ENCODE data around the gene ZMYND15. TPM values are rescaled to one million over a fixed set of nuclear protein-coding genes. Genes with fewer than 3 reads are reported as not detected.

The ZMYND15 gene
- total and polyA plus RNA-seq, 2 donors (not counting 1 experiment from before 2014, with no cell fraction given), result under 0.01 to 0.11 TPM

DNA sequence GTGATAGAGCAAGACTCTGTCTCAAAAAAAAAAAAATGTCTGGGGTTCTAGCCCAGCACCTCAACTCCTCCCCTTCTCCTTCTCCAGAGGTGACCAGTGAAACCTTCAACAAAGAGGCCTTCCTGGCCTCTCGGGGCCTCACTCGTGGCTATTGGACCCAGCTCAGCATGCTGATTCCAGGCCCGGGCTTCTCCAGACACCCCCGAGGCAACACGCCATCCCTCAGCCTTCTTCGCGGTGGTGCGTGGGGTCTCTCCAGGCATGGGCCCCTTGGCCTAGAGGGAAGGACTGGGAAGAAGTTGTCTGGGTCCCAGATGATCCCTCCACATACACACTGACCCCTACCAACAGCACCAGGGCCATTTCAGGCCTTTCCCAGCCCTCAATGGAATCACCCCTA is 3.6 kb downstream of the ZMYND15 start:
- H2AFZ ChIP-seq (ENCODE audit: low read length), result no peak overlapping the region
- H3K79me2 ChIP-seq (ENCODE audit: control insufficient read depth, insufficient read depth, low read length), result no peaks in the 10 kb centered on the region
- no peak for TF ChIP-seq CTCF (conservative IDR thresholded peaks at IDR 0.05 in 1 of 2, IDR thresholded peaks at IDR 0.05 in 1 of 2; ENCODE audit: low read depth in 1 of 2, low read length in 2 of 2)
- TF ChIP-seq EZH2 (IDR thresholded peaks at IDR 0.05; ENCODE audit: low read length, missing control alignments), result no peak
- DNase-seq (ENCODE audit: low read depth in 2 of 2), result no peak
- H3K36me3 ChIP-seq (ENCODE audit: control insufficient read depth, insufficient read depth, low read length), result no peaks in the 10 kb centered on the region
- no peaks in the 10 kb centered on the region for H3K4me1 ChIP-seq (ENCODE audit: control insufficient read depth, extremely low read depth, insufficient read depth, low read length)
- H3K27me3 ChIP-seq (ENCODE audit: control insufficient read depth, insufficient read depth, low read length), result peaks cover 32% of the 10 kb centered on the region
- no peak overlapping the region for H3K4me2 ChIP-seq (ENCODE audit: extremely low read depth, insufficient read depth, low read length)
- H3K9ac ChIP-seq (ENCODE audit: insufficient read depth, low read length), result no peak overlapping the region
- no peaks in the 10 kb centered on the region for H4K20me1 ChIP-seq (ENCODE audit: control insufficient read depth, extremely low read depth, insufficient read depth, low read length)
- H3K27ac ChIP-seq (ENCODE audit: insufficient read depth, low read length), result no peak overlapping the region
- no peaks in the 10 kb centered on the region for H3K9me3 ChIP-seq (ENCODE audit: control insufficient read depth, insufficient read depth, low read depth, low read length)
- no peak overlapping the region for H3K4me3 ChIP-seq (replicated peaks in 1 of 4; ENCODE audit: control extremely low read depth in 1 of 4, insufficient read depth in 1 of 4, low read depth in 3 of 4, low read length in 4 of 4)

DNA sequence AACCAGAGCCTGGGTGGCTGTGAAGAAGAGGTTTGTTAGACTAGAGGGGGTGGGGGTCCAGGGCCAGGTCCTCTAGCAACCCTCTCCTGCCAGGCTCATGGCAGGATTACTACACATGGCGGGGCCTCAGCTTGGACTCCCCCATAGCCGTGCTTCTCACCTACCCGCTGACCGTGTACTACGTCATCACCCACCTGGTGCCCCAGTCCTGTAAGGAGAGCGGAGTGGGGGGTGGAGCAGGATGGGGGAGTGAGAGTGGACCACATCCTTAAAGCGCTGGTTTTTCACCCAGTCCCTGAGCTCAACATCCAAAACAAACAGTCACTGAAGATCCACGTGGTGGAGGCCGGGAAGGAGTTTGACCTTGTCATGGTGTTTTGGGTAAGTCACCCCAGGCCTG is 4.3 kb downstream of the ZMYND15 start:
- Histone ChIP-seq H4K20me1 (ENCODE audit: control insufficient read depth, extremely low read depth, insufficient read depth, low read length) (no peaks in the 10 kb centered on the region), H3K79me2 (ENCODE audit: control insufficient read depth, insufficient read depth, low read length) (no peaks in the 10 kb centered on the region), H3K4me1 (ENCODE audit: control insufficient read depth, extremely low read depth, insufficient read depth, low read length) (no peaks in the 10 kb centered on the region), H3K9ac (ENCODE audit: insufficient read depth, low read length) (no peak overlapping the region), H3K9me3 (ENCODE audit: control insufficient read depth, insufficient read depth, low read depth, low read length) (no peaks in the 10 kb centered on the region), H3K36me3 (ENCODE audit: control insufficient read depth, insufficient read depth, low read length) (no peaks in the 10 kb centered on the region), H3K4me3 (replicated peaks in 1 of 4; ENCODE audit: control extremely low read depth in 1 of 4, insufficient read depth in 1 of 4, low read depth in 3 of 4, low read length in 4 of 4) (no peak overlapping the region), H3K4me2 (ENCODE audit: extremely low read depth, insufficient read depth, low read length) (no peak overlapping the region), H2AFZ (ENCODE audit: low read length) (no peak overlapping the region), H3K27ac (ENCODE audit: insufficient read depth, low read length) (no peak overlapping the region), H3K27me3 (ENCODE audit: control insufficient read depth, insufficient read depth, low read length) (peaks cover 29% of the 10 kb centered on the region)
- TF ChIP-seq EZH2 (IDR thresholded peaks at IDR 0.05; ENCODE audit: low read length, missing control alignments), result no peak
- DNase-seq (ENCODE audit: low read depth in 2 of 2), result no peak

- Histone ChIP-seq H3K79me2 (ENCODE audit: control insufficient read depth, insufficient read depth, low read length) (no peaks in the 10 kb centered on the region), H3K9me3 (ENCODE audit: control insufficient read depth, insufficient read depth, low read depth, low read length) (no peaks in the 10 kb centered on the region), H3K27ac (ENCODE audit: insufficient read depth, low read length) (no peak overlapping the region), H3K36me3 (ENCODE audit: control insufficient read depth, insufficient read depth, low read length) (no peaks in the 10 kb centered on the region), H4K20me1 (ENCODE audit: control insufficient read depth, extremely low read depth, insufficient read depth, low read length) (no peaks in the 10 kb centered on the region), H3K4me3 (replicated peaks in 1 of 4; ENCODE audit: control extremely low read depth in 1 of 4, insufficient read depth in 1 of 4, low read depth in 3 of 4, low read length in 4 of 4) (no peak overlapping the region), H3K4me2 (ENCODE audit: extremely low read depth, insufficient read depth, low read length) (no peak overlapping the region), H3K27me3 (ENCODE audit: control insufficient read depth, insufficient read depth, low read length) (peaks cover 23% of the 10 kb centered on the region), H3K9ac (ENCODE audit: insufficient read depth, low read length) (no peak overlapping the region), H3K4me1 (ENCODE audit: control insufficient read depth, extremely low read depth, insufficient read depth, low read length) (no peaks in the 10 kb centered on the region), H2AFZ (ENCODE audit: low read length) (no peak overlapping the region)
- no peak for TF ChIP-seq EZH2 (IDR thresholded peaks at IDR 0.05; ENCODE audit: low read length, missing control alignments)
- TF ChIP-seq CTCF (conservative IDR thresholded peaks at IDR 0.05 in 1 of 2, IDR thresholded peaks at IDR 0.05 in 1 of 2; ENCODE audit: low read depth in 1 of 2, low read length in 2 of 2), result no peak
- no peak for DNase-seq (ENCODE audit: low read depth in 2 of 2)
Observed at GRCh38 chr17:4744999-4745969, 5.7 kb downstream of the ZMYND15 start.

Measured in fibroblast of lung (primary cell).